ENCODE results near the gene CASP10. TPM values are rescaled to one million over a fixed set of nuclear protein-coding genes. Genes with fewer than 3 reads are reported as not detected.
"Not testable (repeated sequence)": the region's sequence is repeated elsewhere in the genome, so short reads cannot be mapped to it uniquely, and the experiment has no call there.

CASP10 gene
- total RNA-seq, 1 experiment from 2014 or later, result 2.8 TPM

DNA sequence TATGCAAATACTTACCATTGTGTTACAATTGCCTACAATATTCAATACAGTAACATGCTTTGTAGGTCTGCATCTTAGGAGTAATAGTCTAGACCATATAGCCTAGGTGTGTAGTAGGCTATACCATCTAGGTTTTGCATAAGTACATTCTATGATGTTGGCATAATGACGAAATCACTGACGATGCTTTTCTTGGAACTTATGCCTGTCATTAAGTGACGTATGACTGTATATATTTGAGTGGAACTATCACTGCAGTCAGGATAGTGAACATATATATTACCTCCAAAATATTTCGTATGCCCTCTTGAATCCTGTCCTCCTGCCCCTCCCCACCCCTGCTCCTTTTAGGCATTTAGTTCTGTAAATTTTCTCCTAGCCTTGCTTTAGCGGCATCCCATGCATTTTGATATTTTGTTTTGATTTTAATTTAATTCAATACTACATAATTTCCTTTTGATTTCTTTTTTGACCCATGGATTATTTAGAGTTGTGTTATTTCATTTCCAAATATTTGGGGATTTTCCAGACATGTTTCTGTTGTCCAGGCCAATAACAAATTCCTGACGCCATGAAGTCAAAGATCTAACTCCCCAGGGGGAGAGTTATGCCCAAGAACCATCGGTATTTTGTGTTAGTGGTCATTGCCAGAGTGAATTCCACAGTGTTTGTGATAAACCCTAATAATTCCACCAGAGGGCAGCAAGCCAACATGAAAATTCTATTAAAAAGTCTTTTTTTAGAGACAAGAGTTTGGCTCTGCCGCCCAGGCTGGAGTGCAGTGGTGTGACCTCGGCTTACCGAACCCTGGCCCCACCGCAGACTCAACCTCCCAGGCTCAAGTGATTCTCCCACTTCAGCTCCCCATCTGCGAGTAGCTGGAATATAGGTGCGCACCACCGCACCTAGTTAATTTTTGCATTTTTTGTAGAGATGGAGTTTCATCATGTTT lies 53.2 kb downstream of the CASP10 start:
- Mint-ChIP-seq H3K4me1 (peaks cover 20% of the 10 kb centered on the region), H3K4me3 (no peak overlapping the region), H3K27ac (peak overlapping the region; percentile 49), H3K9me3 (peaks cover 27% of the 10 kb centered on the region), H3K27me3 (ENCODE audit: low read depth) (no peaks in the 10 kb centered on the region; the same call in 1 of the 2 replicates), H3K36me3 (peaks cover 14% of the 10 kb centered on the region)
- DNase-seq (ENCODE audit: low spot score) (peak; percentile 39), ATAC-seq (peak; percentile 62)
- ChIA-PET CTCF (interaction anchor here (0.7 to 2.1 kb wide), 6 partner anchors 9 to 206 kb away, joined by 3 to 10 read pairs (median 3); no protein-coding TSS in a partner anchor), POLR2A (no interaction called here)
- no peak for TF ChIP-seq HMGA2 (CRISPR knock-in tag; IDR thresholded peaks at IDR 0.05)
- no peak for TF ChIP-seq ZNF423 (CRISPR knock-in tag; IDR thresholded peaks at IDR 0.05)
- TF ChIP-seq NFATC4 (CRISPR knock-in tag; IDR thresholded peaks at IDR 0.05), result no peak
- no peak for TF ChIP-seq NR3C1 (CRISPR knock-in tag; conservative IDR thresholded peaks at IDR 0.05; ENCODE audit: low read depth)
- TF ChIP-seq CTCF (IDR thresholded peaks at IDR 0.05), result peak; percentile 50; the same call in 1 of the 2 replicates

DNA sequence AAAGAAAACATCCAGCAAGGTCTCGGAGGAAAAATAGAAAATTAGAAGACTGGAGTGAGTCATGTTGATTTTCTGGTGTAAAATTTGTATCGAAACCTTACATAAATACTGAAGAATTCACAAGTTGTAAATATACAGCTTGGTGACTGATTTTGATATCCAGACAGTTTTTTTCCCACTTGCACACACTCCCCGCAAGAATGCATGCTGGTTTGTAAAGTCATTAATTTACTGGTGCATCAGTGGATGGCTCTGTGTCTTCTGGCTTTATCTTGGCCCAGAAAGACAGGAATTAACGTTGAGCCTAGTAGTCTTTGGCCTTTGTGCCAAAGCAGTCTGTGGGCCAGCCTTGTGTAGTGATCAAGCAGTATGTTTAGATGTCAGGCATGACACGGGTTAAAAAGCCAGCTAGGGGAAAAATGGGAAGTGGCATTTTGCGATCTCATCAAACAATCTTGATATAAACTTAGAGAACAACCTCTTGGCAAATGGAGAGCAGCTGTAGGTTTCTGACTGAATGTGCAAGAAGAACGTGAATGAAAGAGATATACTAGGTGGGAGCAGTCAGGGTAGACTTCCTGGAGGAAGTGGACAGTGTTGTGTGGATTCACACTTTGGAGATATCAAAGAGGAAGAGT lies 54.7 kb downstream of the CASP10 start:
- H3K9me3 Mint-ChIP-seq, result peaks cover 28% of the 10 kb centered on the region
- H3K4me1 Mint-ChIP-seq, result peaks cover 13% of the 10 kb centered on the region
- no peak overlapping the region for H3K27ac Mint-ChIP-seq
- no peaks in the 10 kb centered on the region; the same call in 1 of the 2 replicates for H3K27me3 Mint-ChIP-seq (ENCODE audit: low read depth)
- no peak for DNase-seq (ENCODE audit: low spot score)
- ChIA-PET CTCF (interaction anchor here (0.7 to 2.1 kb wide), 4 partner anchors 39 to 524 kb away, joined by 3 to 10 read pairs (median 4); no protein-coding TSS in a partner anchor), POLR2A (no interaction called here)
- no peak overlapping the region for H3K4me3 Mint-ChIP-seq
- no peak for TF ChIP-seq ARID4B (CRISPR knock-in tag; IDR thresholded peaks at IDR 0.05; ENCODE audit: borderline replicate concordance)
- TF ChIP-seq FOXP4 (CRISPR knock-in tag; IDR thresholded peaks at IDR 0.05), result no peak
- no peak for TF ChIP-seq SMAD4 (CRISPR knock-in tag; IDR thresholded peaks at IDR 0.05)
- H3K36me3 Mint-ChIP-seq, result peaks cover 14% of the 10 kb centered on the region
- no peak for ATAC-seq

DNA sequence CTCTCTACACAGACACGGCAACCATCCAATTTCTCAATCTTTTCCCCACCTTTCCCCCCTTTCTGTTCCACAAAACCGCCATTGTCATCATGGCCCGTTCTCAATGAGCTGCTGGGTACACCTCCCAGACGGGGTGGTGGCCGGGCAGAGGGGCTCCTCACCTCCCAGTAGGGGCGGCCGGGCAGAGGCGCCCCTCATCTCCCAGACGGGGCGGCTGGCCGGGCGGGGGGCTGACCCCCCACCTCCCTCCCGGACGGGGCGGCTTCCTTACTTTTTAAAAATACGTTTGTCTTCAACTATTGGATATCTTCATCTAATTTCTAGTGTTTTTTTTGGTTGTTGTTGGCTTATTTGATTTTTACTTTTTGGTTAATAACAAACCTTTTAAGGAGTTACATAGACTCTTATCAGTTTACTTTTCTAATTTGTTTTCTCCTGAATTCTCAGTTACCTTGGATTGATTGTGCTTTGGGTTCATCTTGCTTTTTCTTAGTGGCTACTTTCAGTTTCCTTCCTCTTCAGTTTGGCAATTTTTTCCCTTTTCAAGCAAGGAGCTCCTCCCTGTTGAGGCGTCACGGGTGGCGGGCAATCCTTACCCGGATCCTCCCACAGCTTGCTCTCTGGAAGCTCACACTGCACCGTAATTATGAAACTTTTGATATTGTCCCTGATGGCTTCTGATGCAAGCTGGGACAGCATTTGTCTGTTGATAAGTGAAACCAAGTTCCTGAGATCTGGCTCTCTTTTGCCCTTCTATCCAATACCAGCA lies 56.4 kb downstream of the CASP10 start:
- H3K9me3 Mint-ChIP-seq, result peaks cover 28% of the 10 kb centered on the region

More for the DNA sequence above, 56.4 kb downstream of the CASP10 start:
- CTCF ChIA-PET; H3K27me3 Mint-ChIP-seq (ENCODE audit: low read depth); ATAC-seq; H3K4me3 Mint-ChIP-seq; POLR2A ChIA-PET; H3K27ac Mint-ChIP-seq; DNase-seq (ENCODE audit: low spot score); H3K4me1 Mint-ChIP-seq: not testable (repeated sequence)
- H3K36me3 Mint-ChIP-seq, result peaks cover 14% of the 10 kb centered on the region

Data from WTC11 (cell line).